Midbrain (tissue), 1 donor: ENCODE data around the gene PIK3C2G.
"Not testable (repeated sequence)": the region's sequence is repeated elsewhere in the genome, so short reads cannot be mapped to it uniquely, and the experiment has no call there.

Source experiments
- DNase-seq: peaks from one replicate; lab custom pipeline; 2025; lab: John Stamatoyannopoulos, UW

The PIK3C2G gene, protein sequence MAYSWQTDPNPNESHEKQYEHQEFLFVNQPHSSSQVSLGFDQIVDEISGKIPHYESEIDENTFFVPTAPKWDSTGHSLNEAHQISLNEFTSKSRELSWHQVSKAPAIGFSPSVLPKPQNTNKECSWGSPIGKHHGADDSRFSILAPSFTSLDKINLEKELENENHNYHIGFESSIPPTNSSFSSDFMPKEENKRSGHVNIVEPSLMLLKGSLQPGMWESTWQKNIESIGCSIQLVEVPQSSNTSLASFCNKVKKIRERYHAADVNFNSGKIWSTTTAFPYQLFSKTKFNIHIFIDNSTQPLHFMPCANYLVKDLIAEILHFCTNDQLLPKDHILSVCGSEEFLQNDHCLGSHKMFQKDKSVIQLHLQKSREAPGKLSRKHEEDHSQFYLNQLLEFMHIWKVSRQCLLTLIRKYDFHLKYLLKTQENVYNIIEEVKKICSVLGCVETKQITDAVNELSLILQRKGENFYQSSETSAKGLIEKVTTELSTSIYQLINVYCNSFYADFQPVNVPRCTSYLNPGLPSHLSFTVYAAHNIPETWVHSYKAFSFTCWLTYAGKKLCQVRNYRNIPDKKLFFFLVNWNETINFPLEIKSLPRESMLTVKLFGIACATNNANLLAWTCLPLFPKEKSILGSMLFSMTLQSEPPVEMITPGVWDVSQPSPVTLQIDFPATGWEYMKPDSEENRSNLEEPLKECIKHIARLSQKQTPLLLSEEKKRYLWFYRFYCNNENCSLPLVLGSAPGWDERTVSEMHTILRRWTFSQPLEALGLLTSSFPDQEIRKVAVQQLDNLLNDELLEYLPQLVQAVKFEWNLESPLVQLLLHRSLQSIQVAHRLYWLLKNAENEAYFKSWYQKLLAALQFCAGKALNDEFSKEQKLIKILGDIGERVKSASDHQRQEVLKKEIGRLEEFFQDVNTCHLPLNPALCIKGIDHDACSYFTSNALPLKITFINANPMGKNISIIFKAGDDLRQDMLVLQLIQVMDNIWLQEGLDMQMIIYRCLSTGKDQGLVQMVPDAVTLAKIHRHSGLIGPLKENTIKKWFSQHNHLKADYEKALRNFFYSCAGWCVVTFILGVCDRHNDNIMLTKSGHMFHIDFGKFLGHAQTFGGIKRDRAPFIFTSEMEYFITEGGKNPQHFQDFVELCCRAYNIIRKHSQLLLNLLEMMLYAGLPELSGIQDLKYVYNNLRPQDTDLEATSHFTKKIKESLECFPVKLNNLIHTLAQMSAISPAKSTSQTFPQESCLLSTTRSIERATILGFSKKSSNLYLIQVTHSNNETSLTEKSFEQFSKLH (N-terminal part only)

GRCh38 chr12:18261273-18261672 is at the start of gene PIK3C2G:
Gene PIK3C2G (plus strand): TSS chr12:18261518. CDS start chr12:18282082, 20,564 bp downstream.
- no peak for DNase-seq

GRCh38 chr12:18217966-18218365 is 43.4 kb upstream of the PIK3C2G start:
- DNase-seq = no peak

- DNase-seq = no peak
Measured at GRCh38 chr12:18221726-18222125, 39.6 kb upstream of the PIK3C2G start.

DNA sequence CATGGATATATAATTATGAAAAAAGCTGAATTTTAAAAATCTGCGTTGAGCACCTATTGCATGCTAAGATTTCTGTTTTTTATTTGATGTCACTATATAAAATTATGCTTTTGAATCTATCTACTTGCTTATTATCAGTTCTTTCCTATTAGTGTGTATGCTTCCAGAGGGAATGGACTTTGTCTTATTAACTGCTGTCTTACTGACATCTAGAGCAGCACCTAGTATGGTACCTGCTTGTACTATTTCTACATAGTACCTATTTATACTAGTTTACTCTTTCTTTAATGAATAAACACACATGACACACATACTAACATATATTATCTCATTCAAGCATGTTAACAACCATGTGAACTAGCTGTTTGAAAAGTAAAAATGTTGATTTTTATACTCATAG is 38.6 kb upstream of the PIK3C2G start:
- no peak for DNase-seq

GRCh38 chr12:18224745-18225144 is 36.6 kb upstream of the PIK3C2G start:
- DNase-seq = peak; percentile 48

DNA sequence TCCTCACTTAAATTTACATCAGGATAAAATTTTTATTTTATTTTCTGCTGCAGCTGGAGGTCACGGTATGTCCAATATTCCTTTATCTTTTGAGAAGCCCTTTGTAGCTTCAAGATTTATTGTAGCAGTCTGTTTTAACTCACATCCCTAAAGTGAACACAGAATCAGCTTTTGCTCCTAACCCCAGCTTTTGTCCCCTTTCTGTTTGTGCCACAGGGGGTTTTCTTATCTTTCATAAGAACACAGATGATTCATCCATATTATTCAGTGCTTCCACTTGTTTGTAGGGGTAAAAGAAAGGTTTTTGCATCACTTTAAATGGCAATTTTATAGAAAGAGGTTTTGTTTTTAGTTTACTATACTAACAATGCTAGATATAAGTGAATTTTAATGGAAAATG is 21.8 kb upstream of the PIK3C2G start:
- no peak for DNase-seq

- no peak for DNase-seq
Measured at GRCh38 chr12:18242380-18243089, 18.8 kb upstream of the PIK3C2G start.

DNA sequence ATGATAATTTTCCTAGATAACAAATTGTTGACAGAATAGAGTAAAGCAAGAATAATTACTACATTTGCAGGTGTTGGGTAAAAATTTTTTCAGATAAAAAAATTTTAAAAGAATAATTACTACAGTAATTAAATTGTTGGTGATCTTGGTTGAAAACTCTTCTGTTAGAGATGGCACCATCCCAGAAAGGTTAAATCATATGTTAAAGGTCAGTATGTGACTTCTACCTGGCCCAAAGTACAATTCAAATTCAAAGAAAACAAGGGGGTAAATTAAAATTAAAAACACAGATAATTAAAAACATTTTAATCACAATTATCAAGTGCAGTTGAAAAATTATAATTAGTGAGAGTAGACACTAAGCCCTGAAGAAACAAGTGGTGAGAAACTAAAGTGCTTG is 18.1 kb upstream of the PIK3C2G start:
- DNase-seq = no peak

DNA sequence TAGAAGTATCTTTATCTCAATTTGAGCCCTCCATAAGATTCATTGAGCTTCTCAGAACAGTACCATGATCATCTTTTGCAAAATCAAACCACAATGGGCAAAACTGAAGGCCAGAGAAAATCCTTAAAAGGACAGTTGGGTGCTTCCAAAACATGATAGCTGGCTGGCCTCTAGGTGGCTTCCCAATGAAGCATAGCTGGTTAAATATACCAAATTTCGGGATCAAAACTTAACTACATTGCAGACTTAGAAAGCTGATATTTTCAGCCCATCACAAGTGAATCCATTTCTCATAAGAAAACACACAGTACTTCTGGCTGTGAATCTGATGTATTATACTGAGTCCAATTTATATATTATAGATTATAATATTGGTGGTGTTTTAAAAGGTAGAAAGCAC is 15.3 kb upstream of the PIK3C2G start:
- no peak for DNase-seq

DNA sequence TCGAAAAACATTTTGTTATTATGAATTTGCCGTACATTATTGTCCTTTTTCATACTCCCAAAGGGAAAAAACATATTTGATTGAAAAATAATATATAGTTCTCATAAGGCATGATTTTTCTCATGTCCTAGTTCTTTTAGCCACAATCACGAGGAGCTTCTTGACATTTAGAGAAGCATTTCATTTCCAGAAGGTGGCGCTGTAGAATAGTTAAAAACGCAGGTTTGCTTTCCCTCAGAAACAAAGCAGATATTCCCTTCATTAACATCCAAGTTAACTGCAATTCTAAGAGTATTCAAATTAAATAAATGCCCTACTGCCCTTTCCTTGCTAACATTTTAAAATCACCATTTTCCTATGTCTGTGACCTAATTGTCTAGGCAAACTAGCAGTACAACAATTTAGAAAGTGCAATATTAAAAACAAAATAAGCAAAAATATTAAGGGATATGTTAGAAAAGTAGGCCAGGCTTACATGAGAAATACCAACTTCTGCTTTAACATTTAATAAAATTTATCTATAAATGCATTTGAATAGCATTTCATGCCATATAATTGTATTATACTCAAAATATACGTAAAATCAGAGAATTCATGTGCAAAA is 10.9 kb upstream of the PIK3C2G start:
- DNase-seq = peak; percentile 77

GRCh38 chr12:18254081-18254480 is 7.2 kb upstream of the PIK3C2G start:
- no peak for DNase-seq

DNA sequence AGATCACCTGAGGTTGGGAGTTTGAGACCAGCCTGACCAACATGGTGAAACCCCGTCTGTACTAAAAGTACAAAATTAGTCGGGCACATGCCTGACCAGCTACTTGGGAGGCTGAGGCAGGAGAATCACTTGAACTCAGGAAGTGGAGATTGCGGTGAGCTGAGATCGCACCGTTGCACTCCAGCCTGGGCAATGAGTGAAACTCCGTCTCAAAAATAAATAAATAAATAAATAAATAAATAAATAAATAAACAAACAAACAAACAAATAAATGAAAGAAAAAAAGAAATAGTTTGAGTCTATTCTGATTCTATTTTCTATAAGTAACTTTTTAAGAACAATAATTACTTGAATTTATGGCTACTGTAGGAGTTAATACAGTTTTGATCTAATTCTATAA is 6.3 kb upstream of the PIK3C2G start:
- DNase-seq = not testable (repeated sequence)

- no peak for DNase-seq
Measured at GRCh38 chr12:18257251-18257650, 4.1 kb upstream of the PIK3C2G start.

- DNase-seq = no peak
Measured at GRCh38 chr12:18258929-18259328, 2.4 kb upstream of the PIK3C2G start.

DNA sequence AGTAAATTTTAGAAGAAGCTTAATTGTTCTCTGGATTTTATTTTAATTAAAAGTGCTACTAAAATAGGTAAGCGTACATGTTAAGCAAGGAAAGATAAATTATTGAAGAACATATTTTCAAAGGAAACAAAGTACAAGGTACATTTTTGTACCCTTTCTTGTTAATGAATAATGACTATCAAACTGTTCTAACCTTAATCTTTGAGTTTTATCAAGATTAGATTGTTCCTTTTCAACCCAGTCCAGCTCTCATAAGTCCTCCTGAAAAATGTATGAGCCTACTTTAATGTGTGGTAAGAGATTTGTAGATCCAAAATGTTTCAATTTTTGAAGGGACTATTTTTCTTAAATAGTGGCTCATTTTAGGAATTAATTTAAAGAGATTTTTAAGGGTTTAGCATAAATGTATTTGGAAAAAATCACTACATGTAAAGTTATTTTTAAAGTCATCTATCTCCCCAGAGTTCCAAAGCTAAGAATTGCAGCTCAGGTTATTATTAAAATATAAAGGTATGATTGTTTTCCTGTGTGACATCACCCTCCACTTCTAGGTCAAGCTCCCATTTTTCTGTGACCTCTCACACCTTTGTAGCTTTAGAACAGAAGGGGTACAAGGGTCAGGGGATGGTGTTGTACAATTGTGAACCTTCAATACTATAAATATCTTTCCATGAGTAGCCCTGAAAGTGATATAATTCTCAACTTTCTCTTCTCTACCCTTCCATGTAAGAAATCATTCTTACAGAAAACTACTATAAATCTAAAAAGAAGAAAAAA is 1.2 kb upstream of the PIK3C2G start:
- no peak for DNase-seq

DNA sequence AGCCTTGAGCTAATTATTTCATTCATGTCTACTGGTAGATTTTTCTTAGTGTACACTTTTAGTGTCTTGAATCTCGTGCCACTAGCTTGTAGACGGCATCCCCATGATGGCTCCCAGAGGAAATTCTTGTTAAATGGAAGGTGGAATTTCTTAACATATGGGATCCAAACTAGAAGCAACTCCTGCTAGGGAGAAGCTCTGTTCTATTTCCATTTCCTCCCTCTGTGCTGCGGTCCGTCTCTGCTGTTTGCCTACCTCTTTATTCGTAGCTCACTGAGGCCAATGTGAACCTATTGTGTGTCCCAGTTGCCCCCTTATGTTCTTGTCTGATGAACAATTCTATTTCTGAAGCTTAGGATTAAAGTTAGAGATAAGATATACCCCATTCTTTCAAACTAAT is 588 bp downstream of the PIK3C2G start:
- no peak for DNase-seq

DNA sequence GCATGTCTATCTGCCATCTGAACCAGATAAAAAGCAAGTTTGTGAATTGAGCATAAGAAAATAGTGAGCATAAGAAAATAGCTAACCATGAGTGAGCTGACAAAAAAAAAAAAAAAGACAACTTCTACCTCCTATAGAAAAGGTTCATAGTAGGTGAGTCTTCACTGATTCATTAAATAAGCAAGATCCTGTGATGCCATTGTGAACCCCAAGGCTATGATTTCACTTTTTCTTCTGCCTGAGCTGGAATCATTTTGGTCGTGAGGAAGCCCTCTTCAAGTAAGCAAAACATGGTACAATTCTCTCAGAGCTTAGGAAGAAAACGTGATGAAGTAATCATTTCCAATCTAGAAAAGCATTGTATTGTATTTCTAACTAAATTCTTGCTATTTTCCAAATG is 1.2 kb downstream of the PIK3C2G start:
- no peak for DNase-seq

- no peak for DNase-seq
Measured at GRCh38 chr12:18264581-18265075, 3.3 kb downstream of the PIK3C2G start.

DNA sequence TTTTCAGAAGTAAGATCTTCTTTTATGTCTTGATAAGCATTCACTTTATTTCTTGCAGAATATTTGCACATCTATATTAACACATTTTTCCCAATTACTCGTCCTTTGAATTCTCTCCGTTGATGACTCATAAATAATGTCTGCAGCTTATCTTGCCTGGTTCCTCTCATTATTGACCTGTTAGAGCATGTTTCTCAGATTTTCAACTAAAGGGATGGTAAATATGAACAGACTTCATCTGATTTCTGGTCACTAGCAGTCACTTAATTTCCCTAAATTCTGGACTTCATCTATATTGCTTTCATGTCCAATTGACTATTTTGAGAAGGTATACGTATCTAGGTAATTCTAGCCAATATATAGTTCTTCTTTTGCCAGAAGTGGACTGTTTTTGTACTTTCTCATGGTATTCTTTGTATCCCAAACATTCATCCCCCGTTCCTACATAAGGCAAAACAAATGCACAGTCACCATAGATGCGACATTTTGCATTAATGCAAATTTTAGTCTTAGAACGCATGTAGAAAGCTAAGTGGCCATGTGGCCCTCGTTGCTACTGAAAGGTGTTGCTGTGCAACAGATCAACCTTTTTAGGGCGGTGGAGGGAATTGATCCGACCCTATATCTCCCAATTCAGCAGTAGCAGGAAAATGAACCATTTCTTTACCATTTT is 6.2 kb downstream of the PIK3C2G start:
- no peak for DNase-seq
